GM15510 (cell line): Measurements from ENCODE around the gene SDHAF3.
A peak's percentile ranks its signal among the peaks of the same experiment; 100 is the strongest.

Experiments
- POLR2A ChIP-seq: IDR thresholded peaks from 3 replicates; pipeline ENCODE4 v1.6.1; 2011; ENCODE audit warnings: borderline replicate concordance; ENCODE audit not compliant: insufficient read length; ENCODE audit errors: extremely low read depth

SDHAF3 gene

DNA sequence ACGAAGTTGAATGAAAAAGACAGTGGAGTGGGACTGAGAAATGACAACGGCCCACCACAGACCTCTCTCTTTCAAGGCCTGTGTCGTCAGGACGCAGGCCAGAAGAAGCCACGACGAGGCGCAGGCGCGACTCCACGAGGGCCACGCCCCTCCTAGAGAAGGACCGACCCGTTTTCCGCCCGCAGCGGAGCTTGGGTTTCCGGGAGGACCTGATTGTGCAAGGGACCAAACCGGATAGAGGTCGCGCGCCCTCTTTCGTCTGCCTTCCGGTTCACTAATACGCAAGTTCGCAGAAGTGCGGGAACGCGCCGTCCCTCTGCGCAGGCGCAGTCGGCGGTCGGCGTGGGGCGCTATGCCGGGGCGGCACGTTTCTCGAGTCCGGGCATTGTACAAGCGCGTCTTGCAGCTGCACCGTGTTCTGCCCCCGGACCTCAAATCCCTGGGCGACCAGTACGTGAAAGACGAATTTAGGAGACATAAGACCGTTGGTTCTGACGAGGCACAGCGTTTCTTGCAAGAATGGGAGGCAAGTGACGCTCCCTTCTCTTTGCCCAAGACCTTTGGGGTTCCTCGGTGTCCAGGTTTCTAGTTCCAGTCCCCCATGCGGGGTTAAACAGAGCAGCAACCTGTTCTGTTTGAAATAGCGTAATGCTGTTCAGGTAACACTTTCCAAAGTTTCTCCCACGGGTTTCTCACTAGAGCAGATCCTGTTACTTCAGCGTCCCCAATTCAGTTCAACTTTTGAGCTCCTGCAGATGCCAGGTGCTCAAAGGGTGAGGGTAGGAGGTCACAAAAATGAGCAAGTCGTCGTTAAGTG is at the start of gene SDHAF3:
TSS of gene SDHAF3 (plus strand) at position 327 of the 817 bp plus-strand sequence. CDS start at position 353, 26 bp downstream.
- TF ChIP-seq POLR2A = peak; percentile 97

DNA sequence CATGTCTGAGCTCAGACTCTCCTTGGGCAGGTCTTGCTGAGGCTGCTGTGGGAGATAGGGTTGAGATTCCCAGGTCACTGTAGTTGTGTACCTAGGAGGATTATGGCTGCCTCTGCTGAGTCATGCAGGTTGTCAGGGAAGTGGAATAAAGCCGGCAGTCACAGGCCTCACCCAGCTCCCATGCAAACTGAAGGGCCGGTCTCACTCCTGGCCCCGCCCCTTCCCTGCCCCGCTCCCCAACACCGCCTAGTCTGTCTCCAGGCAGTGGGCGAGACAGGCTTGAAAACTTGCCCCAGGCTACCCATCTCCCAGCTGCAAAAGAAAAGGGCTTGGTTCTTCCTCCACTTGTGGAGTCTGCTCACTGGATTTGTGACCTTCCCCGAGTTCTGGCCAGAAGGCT is 41.6 kb upstream of the SDHAF3 start:
- TF ChIP-seq POLR2A = no peak

DNA sequence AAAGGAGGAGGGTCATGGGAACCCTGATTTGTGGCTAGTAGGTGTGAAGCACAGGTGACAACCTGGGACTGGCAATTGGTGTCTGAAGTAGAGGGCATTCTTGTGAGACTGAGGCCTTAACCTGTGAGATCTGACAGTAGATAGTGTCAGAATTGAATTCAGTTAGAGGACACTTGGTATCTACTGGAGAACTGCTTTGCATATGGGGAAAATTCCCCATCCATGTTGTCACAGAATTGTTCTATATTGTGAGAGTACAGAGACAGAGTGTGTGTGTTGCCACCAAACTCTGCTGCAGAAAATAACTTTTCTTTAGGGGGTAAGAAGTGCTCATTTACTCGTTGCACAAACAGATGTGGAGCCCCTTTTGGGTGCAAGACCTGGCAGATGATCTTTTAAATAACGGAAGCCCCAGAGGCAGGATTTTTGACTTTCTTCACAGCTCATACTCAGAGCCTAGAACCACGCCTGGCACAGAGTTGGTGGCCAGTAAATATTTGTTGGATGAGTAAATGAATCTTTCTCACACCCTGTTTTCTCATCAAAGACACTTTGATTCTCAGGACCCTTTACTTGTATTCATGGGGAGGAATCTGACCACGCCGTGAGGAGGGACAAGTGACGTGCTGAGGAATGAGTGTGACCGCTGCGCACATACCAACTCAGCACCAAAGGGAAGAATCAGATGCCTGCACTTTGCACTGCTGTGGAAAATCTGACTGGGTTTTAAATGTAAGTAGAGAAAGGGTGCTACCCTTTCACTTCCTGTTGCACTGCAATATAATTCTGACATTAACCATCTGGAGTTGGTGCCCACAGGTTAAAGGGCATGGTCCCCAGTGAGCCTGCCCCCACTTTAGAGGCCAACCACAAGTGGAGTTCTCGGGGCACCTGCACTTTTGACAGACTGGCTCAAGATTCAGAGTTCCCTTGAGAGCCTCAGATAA is 39.2 kb upstream of the SDHAF3 start:
- TF ChIP-seq POLR2A = no peak

DNA sequence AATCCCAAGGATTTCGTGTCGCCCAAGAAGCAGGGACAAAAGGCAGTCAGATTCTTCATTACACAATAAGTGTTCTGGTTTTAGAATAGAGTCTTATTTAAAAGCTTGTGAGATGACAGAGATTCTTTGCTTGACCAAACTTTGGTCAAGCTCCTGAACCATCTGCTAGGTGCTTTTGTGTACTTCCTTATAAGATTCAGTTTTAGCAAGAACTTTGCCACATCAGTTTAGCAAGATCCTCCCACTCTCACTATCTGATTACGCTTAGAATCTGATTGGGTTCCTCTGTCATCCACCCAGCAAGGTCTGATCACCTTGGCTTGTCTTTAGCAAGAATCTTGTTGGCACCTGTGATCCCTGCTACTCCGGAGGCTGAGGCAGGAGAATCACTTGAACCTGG is 38.2 kb upstream of the SDHAF3 start:
- no peak for TF ChIP-seq POLR2A

DNA sequence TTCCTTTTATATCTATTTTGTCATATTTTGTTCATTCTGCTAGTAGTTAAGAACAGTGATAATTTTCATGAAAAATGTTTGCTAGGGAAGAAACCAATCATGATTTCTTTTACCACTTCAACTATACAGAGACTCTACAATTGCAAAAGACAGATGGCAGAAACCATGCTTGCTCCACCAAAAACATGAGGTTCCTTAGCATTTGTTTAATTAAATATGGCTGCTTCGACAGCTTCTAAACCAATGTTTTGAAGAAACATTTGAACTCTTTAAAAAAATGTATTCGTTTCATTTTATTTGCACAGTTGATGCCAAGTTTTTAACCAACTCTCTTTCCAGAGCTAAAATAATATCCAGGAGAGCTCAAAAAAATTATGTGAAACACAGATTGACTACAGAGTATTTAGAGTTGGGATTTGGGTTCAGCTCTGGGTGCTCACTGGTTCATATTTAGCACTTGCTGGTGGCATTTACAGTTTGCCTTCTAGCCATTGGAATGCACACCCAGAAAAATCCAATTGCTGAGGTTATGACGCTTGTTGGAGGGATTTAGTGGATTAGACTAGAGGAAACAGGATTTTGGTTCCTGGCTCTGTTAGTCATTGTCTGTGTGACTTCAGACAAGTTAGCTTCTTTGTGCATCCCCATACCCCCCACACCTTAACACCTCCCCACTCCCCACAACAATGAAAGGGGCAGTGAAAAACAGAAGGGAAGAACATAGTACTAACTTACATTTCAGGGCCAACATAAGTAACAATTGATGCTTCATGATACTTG is 35.8 kb upstream of the SDHAF3 start:
- no peak for TF ChIP-seq POLR2A

DNA sequence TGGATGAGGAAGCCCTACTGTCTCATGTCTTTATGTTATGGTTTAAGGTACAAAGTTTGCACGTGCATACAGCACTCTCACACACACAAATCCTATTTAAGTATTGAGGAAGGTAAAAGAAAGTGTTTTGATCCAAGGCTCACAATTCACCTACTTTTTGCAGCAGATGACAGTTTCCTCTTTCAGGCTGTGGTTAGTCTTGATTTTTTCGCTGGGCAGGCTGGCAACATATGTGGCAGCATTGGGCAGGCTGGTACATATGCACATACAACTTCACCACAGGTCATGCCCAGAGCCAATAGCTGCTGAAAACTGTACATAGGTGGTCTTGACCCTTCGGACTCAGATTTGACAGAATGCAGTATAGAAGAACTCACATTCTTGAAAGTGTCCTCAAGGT is 29.1 kb upstream of the SDHAF3 start:
- TF ChIP-seq POLR2A = no peak

DNA sequence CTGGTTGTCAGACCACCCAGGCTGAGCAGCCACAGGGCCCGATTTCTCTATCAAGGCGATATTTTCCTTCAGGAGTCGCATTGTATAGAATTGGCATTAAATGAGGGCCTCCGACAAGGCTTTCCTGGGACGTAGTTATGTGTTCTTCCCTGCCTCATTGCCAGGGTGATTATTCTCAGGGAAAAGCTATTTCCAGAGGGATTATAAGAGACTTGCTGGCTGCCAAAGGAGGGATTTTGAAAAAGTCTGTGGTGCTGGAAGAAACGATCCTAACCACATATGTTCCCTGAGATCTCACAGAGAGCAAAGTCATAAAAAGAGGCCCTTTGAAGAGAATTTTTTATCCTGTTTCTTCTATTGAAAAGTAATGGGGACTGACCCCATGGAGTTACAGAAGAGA is 27.7 kb upstream of the SDHAF3 start:
- no peak for TF ChIP-seq POLR2A

DNA sequence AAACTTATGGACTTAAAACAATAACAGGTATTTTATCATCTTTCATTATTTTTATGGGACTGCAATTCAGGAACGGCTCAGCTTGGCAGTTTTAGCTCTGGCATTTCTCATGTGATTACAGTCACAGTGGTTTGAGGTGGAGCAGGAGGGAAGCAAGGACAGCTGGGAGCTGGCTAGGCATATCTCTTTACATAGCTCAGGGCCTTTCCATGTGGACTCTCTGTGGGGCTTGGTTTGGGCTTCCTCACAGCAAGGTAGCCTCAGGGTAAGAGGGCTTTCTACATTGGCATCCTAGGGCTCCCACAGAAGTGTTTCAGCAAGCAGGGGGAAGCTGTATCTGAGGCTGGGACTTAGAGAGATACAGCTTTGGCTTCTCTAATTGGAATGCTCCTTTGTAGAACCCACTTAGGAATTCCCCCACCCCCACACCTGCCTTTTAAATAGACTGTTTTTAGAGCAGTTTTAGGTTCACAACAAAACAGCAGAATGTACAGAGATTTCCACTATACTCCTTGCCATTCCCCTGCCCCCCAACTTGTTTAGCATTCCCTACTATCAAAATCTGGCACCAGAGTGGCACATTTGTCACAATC is 26.6 kb upstream of the SDHAF3 start:
- no peak for TF ChIP-seq POLR2A

DNA sequence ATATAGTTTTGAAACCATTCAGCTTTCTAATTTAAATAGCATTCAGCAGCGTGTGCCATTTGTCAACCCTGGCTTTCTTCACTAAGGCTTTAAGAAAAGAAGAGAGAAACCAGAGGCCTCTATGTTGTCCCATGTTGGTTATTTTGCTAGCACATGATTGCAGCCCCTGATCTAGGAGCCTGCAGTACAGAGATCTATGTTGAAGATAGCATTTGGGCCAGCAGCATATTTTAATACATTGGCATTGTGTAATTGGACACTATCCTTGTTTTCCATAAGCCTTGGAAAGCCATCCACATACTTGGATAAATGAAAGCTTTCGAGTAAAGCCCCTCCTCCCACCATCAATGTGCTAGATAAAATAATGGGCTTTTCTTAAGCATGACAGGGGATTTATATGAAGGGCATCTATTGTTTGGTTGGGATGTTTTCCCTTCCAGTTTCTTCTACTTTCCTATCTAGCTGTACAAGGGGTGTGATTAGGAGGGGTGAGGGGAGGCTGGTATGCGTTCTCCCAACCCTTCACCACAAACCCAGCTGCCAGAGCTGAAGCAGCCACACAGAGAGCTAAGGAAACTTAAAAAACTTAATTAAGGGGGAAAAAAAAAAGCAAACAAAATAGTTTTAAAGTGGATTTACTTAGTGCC is 23.1 kb upstream of the SDHAF3 start:
- no peak for TF ChIP-seq POLR2A

DNA sequence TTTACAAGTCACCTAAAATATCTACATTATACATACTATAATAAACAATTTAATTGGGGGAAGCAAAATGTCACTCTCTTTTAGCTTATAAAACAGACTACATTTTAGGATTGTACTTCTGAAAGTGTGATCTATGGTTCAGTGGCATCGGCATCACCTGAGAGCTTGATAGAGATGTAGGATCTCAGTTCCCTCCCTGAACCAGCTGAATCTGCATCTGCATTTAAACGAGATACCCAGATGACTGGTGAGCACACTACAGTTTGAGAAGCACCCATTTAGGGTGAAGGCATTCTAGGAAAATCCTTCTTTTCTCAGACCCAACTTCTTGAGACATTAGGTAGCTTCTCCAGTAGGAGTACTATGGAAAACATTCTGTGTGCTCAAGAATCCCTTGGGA is 21.5 kb upstream of the SDHAF3 start:
- TF ChIP-seq POLR2A = no peak

DNA sequence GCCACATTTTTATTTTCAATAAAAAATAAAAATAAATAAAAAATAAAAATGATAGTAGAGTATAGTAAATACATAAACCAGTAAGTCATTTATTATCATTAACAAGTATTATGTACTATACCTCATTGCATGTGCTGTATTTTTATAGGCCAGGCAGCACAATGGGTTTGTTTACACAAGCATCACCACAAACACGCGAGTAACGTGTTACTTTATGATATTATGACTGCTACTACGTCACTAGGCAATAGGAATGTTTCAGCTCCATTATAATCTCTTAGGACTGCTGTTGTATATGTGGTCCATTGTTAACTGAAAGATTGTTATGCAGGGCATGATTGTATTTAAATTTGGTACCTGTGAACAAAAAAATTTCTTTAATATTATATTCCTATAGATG is 20.8 kb upstream of the SDHAF3 start:
- TF ChIP-seq POLR2A = no peak

DNA sequence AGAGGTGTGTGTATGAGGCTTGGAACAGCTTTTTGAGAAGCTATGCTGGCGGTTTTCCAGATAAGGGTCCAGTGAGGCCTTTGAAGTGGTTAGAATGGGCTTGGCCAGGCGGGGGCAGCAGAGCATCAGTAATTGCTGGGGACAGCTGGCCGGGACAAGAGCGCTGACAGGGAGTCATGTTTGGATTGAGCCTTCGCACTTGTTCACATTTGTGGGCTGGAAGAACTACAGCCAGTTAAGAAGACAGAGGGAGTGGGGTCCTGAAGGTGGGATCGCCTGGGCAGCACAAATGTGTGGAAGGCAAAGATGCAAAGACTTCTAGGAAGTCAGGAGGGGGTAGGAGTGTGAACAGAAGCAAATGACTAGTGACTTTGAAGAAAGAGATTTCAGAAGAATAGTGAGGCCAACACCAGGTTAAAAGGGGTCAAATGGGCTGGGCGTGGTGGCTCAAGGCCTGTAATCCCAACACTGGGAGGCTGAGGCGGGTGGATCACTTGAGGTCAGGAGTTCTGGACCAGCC is 12.7 kb upstream of the SDHAF3 start:
- TF ChIP-seq POLR2A = no peak

DNA sequence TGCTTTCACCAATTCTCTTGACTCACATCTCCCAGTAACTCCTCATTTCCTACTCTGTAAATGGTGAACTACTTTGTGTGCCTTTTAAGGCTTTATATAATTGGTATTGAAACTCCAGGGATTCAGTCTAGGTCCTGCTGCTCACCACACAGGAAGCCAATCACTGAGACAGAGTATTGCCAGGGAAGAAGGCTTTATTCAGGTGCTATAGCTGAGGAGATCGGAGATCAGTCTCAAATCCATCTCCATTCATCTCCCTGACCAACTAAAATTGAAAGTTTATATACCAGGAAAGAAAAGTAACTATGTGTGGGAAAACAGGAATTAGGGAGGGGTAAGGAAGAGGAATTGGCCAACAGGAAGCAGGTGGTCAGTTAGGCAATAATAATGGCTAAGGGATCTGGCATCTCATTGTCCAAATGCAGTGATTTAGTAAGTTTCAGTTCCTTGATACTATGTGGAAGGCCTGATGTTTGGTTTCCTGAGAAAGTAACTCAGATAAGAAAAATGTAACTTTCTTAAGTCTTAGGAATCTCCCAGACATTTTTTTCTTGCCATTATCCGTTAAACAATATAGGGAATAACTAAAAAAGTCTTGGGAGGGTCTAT is 10.2 kb upstream of the SDHAF3 start:
- TF ChIP-seq POLR2A = no peak
